ENCODE results near the gene GULP1.

DNA sequence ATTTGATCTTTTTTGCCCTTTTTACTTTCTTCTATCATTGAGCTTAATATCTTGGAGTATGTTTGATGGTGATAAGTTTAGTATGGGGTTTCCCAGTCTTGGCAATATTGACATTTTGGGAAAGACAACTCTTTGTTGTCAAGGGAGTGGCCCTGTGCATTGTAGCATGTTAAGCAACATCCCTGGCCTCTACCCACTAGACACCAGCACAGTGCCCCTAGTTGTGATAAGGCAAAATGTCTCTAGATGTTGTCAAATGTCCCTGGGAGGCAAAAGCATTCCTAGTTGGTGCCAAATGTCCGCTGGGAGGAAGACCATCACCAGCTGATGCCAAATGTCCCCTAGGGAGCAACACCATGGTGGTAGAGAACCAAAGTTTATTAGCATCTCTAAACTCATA is 28.2 kb downstream of the GULP1 start:
- TF ChIP-seq, protein P1, sequence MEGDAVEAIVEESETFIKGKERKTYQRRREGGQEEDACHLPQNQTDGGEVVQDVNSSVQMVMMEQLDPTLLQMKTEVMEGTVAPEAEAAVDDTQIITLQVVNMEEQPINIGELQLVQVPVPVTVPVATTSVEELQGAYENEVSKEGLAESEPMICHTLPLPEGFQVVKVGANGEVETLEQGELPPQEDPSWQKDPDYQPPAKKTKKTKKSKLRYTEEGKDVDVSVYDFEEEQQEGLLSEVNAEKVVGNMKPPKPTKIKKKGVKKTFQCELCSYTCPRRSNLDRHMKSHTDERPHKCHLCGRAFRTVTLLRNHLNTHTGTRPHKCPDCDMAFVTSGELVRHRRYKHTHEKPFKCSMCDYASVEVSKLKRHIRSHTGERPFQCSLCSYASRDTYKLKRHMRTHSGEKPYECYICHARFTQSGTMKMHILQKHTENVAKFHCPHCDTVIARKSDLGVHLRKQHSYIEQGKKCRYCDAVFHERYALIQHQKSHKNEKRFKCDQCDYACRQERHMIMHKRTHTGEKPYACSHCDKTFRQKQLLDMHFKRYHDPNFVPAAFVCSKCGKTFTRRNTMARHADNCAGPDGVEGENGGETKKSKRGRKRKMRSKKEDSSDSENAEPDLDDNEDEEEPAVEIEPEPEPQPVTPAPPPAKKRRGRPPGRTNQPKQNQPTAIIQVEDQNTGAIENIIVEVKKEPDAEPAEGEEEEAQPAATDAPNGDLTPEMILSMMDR (optimal IDR thresholded peaks at IDR 0.05 in 1 of 3, IDR thresholded peaks at IDR 0.05 in 1 of 3, conservative IDR thresholded peaks at IDR 0.05 in 1 of 3; ENCODE audit: extremely low read depth in 1 of 3, insufficient read depth in 2 of 3, low read length in 3 of 3) = peak in 1 of 3 experiments; percentile 16
- TF ChIP-seq EZH2 (IDR thresholded peaks at IDR 0.05; ENCODE audit: low read length) = no peak
